Right atrium auricular region (tissue), 2 donors: Measurements from ENCODE around the gene TBXAS1. TPM values are rescaled to one million over a fixed set of nuclear protein-coding genes. Genes with fewer than 3 reads are reported as not detected.
A peak's percentile ranks its signal among the peaks of the same experiment; 100 is the strongest.

Experiments used
- DNase-seq: peaks from one replicate; pipeline ENCODE4 v3.0.0-alpha.2; 2019; ENCODE audit warnings: low spot score
- H3K27ac ChIP-seq, 2 donors: fragments of 200-600 bp; sonication (generic); 1 replicate in 1 of 2; 2 replicates in 1 of 2; pipeline ENCODE4 v1.5.1; 2016 to 2019
- H3K27me3 ChIP-seq, 2 donors: fragments of 200-600 bp; sonication (generic); one replicate each; pipeline versions ENCODE4 v1.5.1 to v1.6.0; 2017 to 2019
- H3K36me3 ChIP-seq: fragments of 200-600 bp; sonication (generic); one replicate; pipeline ENCODE4 v1.5.1; 2016
- H3K4me1 ChIP-seq, 2 donors: fragments of 200-600 bp; sonication (generic); one replicate each; pipeline versions ENCODE4 v1.5.1 to v1.6.0; 2017 to 2019
- H3K4me3 ChIP-seq, 2 donors: fragments of 200-600 bp; sonication (generic); 1 replicate in 1 of 2; 2 replicates in 1 of 2; pipeline ENCODE4 v1.5.1; 2017 to 2019; ENCODE audit warnings: mild to moderate bottlenecking in 1 of 2, moderate library complexity in 1 of 2
- H3K9me3 ChIP-seq, 2 donors: fragments of 200-600 bp; sonication (generic); one replicate each; pipeline ENCODE4 v1.5.1; 2019
- total RNA-seq, 2 donors: library from RNA; depleted of rRNA; stranded (reverse); fragments of >200 nt; gene quantifications; one replicate each; pipeline ENCODE4 v1.1.0, GENCODE V29; 2016
- TF ChIP-seq, protein P1 (sequence below), 2 donors: fragments of 200-600 bp; sonication (generic); IDR thresholded peaks; one replicate each; pipeline ENCODE4 v1.5.1; 2019; ENCODE audit warnings: antibody characterized with exemption in 2 of 2

Gene TBXAS1
- total RNA-seq, 2 donors from 2014 or later, result 4.6 to 15.3 TPM

DNA sequence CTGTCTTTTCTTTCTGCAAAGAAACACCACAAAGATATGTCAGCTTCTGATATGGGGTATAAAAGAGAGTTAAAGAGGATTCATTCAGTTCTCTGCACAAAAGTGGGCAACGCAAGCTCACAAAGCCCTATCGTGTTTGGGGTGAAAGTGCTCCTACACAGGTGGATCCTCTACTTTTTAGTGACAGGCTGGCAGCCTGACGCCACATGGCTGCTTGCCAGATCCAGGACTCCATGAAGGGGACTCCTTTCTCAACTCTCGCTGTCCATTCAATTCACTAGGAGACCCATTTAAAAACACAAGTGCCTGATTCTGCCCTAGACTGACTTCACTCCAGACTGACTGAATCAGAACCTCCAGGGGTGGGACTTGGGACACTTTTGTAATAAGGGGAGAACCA is 225.7 kb downstream of the TBXAS1 start:
- DNase-seq, result peak; percentile 52
- no peaks in the 10 kb centered on the region for H3K36me3 ChIP-seq
- no peaks in the 10 kb centered on the region for H3K27me3 ChIP-seq
- H3K4me1 ChIP-seq, result peaks cover 0 to 18% of the 10 kb centered on the region in 2 donors
- TF ChIP-seq, protein P1, sequence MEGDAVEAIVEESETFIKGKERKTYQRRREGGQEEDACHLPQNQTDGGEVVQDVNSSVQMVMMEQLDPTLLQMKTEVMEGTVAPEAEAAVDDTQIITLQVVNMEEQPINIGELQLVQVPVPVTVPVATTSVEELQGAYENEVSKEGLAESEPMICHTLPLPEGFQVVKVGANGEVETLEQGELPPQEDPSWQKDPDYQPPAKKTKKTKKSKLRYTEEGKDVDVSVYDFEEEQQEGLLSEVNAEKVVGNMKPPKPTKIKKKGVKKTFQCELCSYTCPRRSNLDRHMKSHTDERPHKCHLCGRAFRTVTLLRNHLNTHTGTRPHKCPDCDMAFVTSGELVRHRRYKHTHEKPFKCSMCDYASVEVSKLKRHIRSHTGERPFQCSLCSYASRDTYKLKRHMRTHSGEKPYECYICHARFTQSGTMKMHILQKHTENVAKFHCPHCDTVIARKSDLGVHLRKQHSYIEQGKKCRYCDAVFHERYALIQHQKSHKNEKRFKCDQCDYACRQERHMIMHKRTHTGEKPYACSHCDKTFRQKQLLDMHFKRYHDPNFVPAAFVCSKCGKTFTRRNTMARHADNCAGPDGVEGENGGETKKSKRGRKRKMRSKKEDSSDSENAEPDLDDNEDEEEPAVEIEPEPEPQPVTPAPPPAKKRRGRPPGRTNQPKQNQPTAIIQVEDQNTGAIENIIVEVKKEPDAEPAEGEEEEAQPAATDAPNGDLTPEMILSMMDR (IDR thresholded peaks at IDR 0.05), result no peak
- H3K9me3 ChIP-seq, result no peaks in the 10 kb centered on the region
- H3K27ac ChIP-seq, result no peak overlapping the region
- no peak overlapping the region for H3K4me3 ChIP-seq

DNA sequence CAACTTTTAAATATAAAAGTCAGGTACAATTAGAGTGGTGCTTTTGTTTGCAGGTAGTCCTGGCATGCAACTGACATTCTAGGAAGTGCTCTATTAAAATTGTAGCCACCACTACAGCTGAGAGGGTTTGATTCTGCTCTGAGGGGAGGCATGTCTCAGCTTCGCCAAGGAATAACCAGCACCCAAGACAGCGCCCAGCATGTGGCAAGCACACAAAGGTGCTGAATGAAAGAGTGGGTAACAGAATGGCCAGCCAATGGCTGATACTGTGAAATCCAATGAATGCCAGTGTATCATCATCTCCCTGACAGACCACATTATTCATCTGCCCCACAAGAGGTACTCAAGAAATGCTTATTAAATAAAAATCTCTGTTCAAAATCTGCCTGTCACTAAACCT is 226.8 kb downstream of the TBXAS1 start:
- DNase-seq, result peak; percentile 36
- Histone ChIP-seq H3K36me3 (no peaks in the 10 kb centered on the region), H3K4me3 (no peak overlapping the region), H3K9me3 (no peaks in the 10 kb centered on the region), H3K4me1 (peaks cover 0 to 26% of the 10 kb centered on the region in 2 donors), H3K27me3 (no peaks in the 10 kb centered on the region), H3K27ac (no peak overlapping the region)
- TF ChIP-seq, protein P1 (IDR thresholded peaks at IDR 0.05), result no peak

DNA sequence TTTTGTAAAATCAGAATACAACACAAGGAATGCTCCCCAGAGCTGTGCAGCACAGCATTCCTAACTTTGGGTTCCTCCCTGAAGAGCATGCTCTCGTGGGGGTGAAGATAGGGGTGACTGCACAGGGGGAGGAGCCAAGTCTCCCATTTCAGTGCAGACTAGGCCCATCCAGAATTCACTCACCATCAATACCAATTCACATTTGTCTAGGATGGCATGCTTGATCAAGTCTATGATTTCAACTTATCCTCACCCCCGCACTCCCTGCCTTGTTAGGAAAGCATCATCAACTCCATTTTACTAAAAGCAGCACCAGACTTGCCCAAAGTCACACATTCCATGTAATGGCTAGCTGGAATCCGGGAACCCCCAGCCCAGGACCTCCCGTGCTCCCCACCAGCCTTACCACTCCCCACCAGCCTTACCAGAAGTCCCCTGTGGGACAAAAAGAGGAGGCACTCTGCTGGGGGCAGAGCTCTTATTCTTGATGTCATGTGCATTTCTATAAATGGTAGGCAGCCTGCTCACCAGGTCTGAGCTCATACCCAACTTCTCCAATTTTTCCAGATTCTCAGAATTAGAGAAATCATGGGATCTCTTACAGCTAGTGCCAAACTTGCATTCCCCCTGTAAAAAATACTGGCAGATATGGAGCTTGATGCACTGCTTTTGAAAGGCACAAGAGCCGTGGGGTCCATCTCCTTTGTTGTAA is 227.5 kb downstream of the TBXAS1 start:
- Histone ChIP-seq H3K36me3 (no peaks in the 10 kb centered on the region), H3K4me1 (peaks cover 0 to 34% of the 10 kb centered on the region in 2 donors), H3K27me3 (no peaks in the 10 kb centered on the region), H3K27ac (no peak overlapping the region), H3K4me3 (no peak overlapping the region), H3K9me3 (no peaks in the 10 kb centered on the region)
- TF ChIP-seq, protein P1 (IDR thresholded peaks at IDR 0.05), result no peak
- peak; percentile 32 for DNase-seq

DNA sequence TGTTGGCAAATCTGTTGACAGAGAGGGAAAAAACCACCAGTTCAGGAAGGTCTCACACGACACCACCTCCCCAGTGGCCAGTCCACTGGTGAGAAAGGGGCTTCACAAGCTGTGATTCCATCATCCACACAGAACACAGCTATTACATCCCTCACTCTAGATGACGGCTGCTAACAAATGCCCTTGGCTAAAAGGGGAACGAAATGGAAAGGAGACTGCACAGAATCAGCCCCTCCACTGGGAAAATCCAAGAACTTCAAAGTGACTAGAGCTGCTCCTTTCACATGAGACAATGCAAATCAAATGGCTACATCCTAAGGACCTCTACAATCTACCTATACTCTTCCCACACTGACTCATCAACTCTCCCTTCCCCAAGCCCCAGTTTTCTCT is 228.1 kb downstream of the TBXAS1 start:
- H3K9me3 ChIP-seq, result no peaks in the 10 kb centered on the region
- DNase-seq, result peak; percentile 28
- H3K27me3 ChIP-seq, result no peaks in the 10 kb centered on the region
- TF ChIP-seq, protein P1 (IDR thresholded peaks at IDR 0.05), result no peak
- H3K27ac ChIP-seq, result no peak overlapping the region
- H3K4me1 ChIP-seq, result peaks cover 0 to 39% of the 10 kb centered on the region in 2 donors
- no peak overlapping the region for H3K4me3 ChIP-seq
- no peaks in the 10 kb centered on the region for H3K36me3 ChIP-seq

- Histone ChIP-seq H3K9me3 (no peaks in the 10 kb centered on the region), H3K4me1 (peaks cover 0 to 41% of the 10 kb centered on the region in 2 donors), H3K27me3 (no peaks in the 10 kb centered on the region), H3K36me3 (no peaks in the 10 kb centered on the region), H3K27ac (no peak overlapping the region), H3K4me3 (no peak overlapping the region)
- peak; percentile 52 for DNase-seq
- TF ChIP-seq, protein P1 (IDR thresholded peaks at IDR 0.05), result no peak
Measured at GRCh38 chr7:140058517-140058916, 229.5 kb downstream of the TBXAS1 start.
